Measurements from ENCODE around the gene PEX14. TPM values are rescaled to one million over a fixed set of nuclear protein-coding genes. Genes with fewer than 3 reads are reported as not detected.

Gene PEX14
- total and polyA plus RNA-seq, 2 experiments from 2014 or later: 17.6 to 19.6 TPM

DNA sequence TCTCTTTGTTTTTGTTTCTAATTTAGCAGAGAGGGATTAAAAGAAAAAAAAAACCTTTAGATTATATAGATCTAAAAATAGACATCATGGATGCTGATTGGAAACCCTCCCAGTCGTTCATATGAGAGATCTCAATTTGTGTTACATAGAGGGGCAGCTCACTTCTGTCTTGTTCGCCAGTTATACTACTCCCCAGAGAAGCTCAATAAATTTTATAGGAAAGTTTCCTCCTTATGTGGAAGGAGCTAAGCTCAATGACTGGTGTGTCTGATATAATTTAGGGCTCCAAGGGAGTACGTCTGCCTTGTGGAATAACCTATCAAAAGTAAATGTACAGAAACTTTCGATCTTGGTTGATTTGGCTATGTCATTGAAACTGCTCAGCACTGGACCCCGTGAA lies 117.6 kb downstream of the PEX14 start:
- Histone ChIP-seq H3F3A (replicated peaks; ENCODE audit: low read depth) (peaks cover 2% of the 10 kb centered on the region; the same call in 1 of the 2 replicates), H3K4me3 (no peak overlapping the region), H4K20me1 (replicated peaks; ENCODE audit: insufficient read depth) (no peaks in the 10 kb centered on the region; the same call in 1 of the 2 replicates), H3K36me3 (ENCODE audit: insufficient read depth) (no peaks in the 10 kb centered on the region), H3K4me2 (peak overlapping the region; percentile 22; the same call in 1 of the 2 replicates), H3K79me2 (replicated peaks; ENCODE audit: insufficient read depth) (no peaks in the 10 kb centered on the region), H3K4me1 (ENCODE audit: insufficient read depth) (peaks cover 59% of the 10 kb centered on the region), H3K27ac (ENCODE audit: low read depth) (no peak overlapping the region), H3K27me3 (ENCODE audit: insufficient read depth) (no peaks in the 10 kb centered on the region), H3K9me2 (ENCODE audit: insufficient read depth) (no peaks in the 10 kb centered on the region), H2AFZ (no peak overlapping the region)
- peaks cover 13% of the 10 kb centered on the region for H3K27me3 Mint-ChIP-seq (ENCODE audit: insufficient read depth, low read depth, poor library complexity)
- no peaks in the 10 kb centered on the region for H3K36me3 Mint-ChIP-seq (ENCODE audit: low read depth)
- no peaks in the 10 kb centered on the region for H3K9me3 Mint-ChIP-seq
- H3K4me3 Mint-ChIP-seq: no peak overlapping the region
- no peak for DNase-seq (ENCODE audit: low spot score)
- H3K4me1 Mint-ChIP-seq: peaks cover 60% of the 10 kb centered on the region
- H3K27ac Mint-ChIP-seq: no peak overlapping the region
- no peak for TF ChIP-seq NANOG (IDR thresholded peaks at IDR 0.05; ENCODE audit: borderline replicate concordance)
- TF ChIP-seq JUNB (IDR thresholded peaks at IDR 0.05; ENCODE audit: unreplicated experiment): no peak
- TF ChIP-seq CREB1 (CRISPR knock-in tag; IDR thresholded peaks at IDR 0.05; ENCODE audit: low read depth): no peak
- no peak for TF ChIP-seq EZH2phosphoT487 (IDR thresholded peaks at IDR 0.05; ENCODE audit: unreplicated experiment)
- no peak for TF ChIP-seq STAT1 (IDR thresholded peaks at IDR 0.05; ENCODE audit: unreplicated experiment)
- no peak for TF ChIP-seq ZNF331 (CRISPR knock-in tag; IDR thresholded peaks at IDR 0.05; ENCODE audit: low read depth)
- no peak for TF ChIP-seq ETS1 (IDR thresholded peaks at IDR 0.05)
- no peak for TF ChIP-seq CTCF (conservative IDR thresholded peaks at IDR 0.05; ENCODE audit: low read depth in 2 of 2)
- no peak for TF ChIP-seq POLR2AphosphoS5 (IDR thresholded peaks at IDR 0.05; ENCODE audit: low read depth)
- TF ChIP-seq, protein P1, sequence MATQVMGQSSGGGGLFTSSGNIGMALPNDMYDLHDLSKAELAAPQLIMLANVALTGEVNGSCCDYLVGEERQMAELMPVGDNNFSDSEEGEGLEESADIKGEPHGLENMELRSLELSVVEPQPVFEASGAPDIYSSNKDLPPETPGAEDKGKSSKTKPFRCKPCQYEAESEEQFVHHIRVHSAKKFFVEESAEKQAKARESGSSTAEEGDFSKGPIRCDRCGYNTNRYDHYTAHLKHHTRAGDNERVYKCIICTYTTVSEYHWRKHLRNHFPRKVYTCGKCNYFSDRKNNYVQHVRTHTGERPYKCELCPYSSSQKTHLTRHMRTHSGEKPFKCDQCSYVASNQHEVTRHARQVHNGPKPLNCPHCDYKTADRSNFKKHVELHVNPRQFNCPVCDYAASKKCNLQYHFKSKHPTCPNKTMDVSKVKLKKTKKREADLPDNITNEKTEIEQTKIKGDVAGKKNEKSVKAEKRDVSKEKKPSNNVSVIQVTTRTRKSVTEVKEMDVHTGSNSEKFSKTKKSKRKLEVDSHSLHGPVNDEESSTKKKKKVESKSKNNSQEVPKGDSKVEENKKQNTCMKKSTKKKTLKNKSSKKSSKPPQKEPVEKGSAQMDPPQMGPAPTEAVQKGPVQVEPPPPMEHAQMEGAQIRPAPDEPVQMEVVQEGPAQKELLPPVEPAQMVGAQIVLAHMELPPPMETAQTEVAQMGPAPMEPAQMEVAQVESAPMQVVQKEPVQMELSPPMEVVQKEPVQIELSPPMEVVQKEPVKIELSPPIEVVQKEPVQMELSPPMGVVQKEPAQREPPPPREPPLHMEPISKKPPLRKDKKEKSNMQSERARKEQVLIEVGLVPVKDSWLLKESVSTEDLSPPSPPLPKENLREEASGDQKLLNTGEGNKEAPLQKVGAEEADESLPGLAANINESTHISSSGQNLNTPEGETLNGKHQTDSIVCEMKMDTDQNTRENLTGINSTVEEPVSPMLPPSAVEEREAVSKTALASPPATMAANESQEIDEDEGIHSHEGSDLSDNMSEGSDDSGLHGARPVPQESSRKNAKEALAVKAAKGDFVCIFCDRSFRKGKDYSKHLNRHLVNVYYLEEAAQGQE (IDR thresholded peaks at IDR 0.05; ENCODE audit: unreplicated experiment): no peak
- no peak for TF ChIP-seq EZH2 (IDR thresholded peaks at IDR 0.05; ENCODE audit: low read depth, unreplicated experiment)
- no peak for ATAC-seq

All from GM23338 (cell line).